ENCODE measurements around the gene WDR89. TPM values are rescaled to one million over a fixed set of nuclear protein-coding genes. Genes with fewer than 3 reads are reported as not detected.

The WDR89 gene
- total RNA-seq, 1 experiment from 2014 or later, result 19.7 TPM

GRCh38 chr14:63604626-63605025, 37.0 kb downstream of the WDR89 start:
- BruUV-seq (replicated peaks), result no TSS peak
- CTCF ChIA-PET, result no interaction called here

GRCh38 chr14:63603749-63604277, 37.9 kb downstream of the WDR89 start:
- intact Hi-C loops (cut with micrococcal nuclease; ENCODE audit: unreplicated experiment), result no loop called here
- H3K27ac Mint-ChIP-seq (ENCODE audit: unreplicated experiment), result no peak overlapping the region
- CTCF ChIA-PET, result no interaction called here
- H3K9me3 Mint-ChIP-seq (ENCODE audit: low read depth, unreplicated experiment), result no peaks in the 10 kb centered on the region
- no peak overlapping the region for H3K4me3 Mint-ChIP-seq (ENCODE audit: low read depth, unreplicated experiment)
- no peaks in the 10 kb centered on the region for H3K27me3 Mint-ChIP-seq (ENCODE audit: unreplicated experiment)
- BruUV-seq (replicated peaks), result no TSS peak
- H3K36me3 Mint-ChIP-seq (ENCODE audit: insufficient read depth, unreplicated experiment), result peaks cover 17% of the 10 kb centered on the region
- DNase-seq, result no peak
- H3K4me1 Mint-ChIP-seq (ENCODE audit: low read depth, unreplicated experiment), result no peaks in the 10 kb centered on the region
- TF ChIP-seq CTCF (IDR thresholded peaks at IDR 0.05; ENCODE audit: unreplicated experiment), result no peak

More at GRCh38 chr14:63604626-63605025, 37.0 kb downstream of the WDR89 start:
- no peak overlapping the region for H3K27ac Mint-ChIP-seq (ENCODE audit: unreplicated experiment)
- no peak overlapping the region for H3K4me3 Mint-ChIP-seq (ENCODE audit: low read depth, unreplicated experiment)
- no peak for TF ChIP-seq CTCF (IDR thresholded peaks at IDR 0.05; ENCODE audit: unreplicated experiment)
- no peaks in the 10 kb centered on the region for H3K4me1 Mint-ChIP-seq (ENCODE audit: low read depth, unreplicated experiment)
- intact Hi-C loops (cut with micrococcal nuclease; ENCODE audit: unreplicated experiment), result no loop called here
- H3K27me3 Mint-ChIP-seq (ENCODE audit: unreplicated experiment), result no peaks in the 10 kb centered on the region
- H3K36me3 Mint-ChIP-seq (ENCODE audit: insufficient read depth, unreplicated experiment), result peaks cover 19% of the 10 kb centered on the region
- no peaks in the 10 kb centered on the region for H3K9me3 Mint-ChIP-seq (ENCODE audit: low read depth, unreplicated experiment)
- DNase-seq, result no peak

- Mint-ChIP-seq H3K27ac (ENCODE audit: unreplicated experiment) (no peak overlapping the region), H3K9me3 (ENCODE audit: low read depth, unreplicated experiment) (peaks cover 11% of the 10 kb centered on the region), H3K4me3 (ENCODE audit: low read depth, unreplicated experiment) (no peak overlapping the region), H3K27me3 (ENCODE audit: unreplicated experiment) (no peaks in the 10 kb centered on the region), H3K4me1 (ENCODE audit: low read depth, unreplicated experiment) (no peaks in the 10 kb centered on the region), H3K36me3 (ENCODE audit: insufficient read depth, unreplicated experiment) (peaks cover 35% of the 10 kb centered on the region)
- CTCF ChIA-PET, result no interaction called here
- no TSS peak for BruUV-seq (replicated peaks)
- TF ChIP-seq CTCF (IDR thresholded peaks at IDR 0.05; ENCODE audit: unreplicated experiment), result no peak
- intact Hi-C loops (cut with micrococcal nuclease; ENCODE audit: unreplicated experiment), result no loop called here
- no peak for DNase-seq
Measured at GRCh38 chr14:63598807-63599206, 42.9 kb downstream of the WDR89 start.

GRCh38 chr14:63596998-63597658, 44.5 kb downstream of the WDR89 start:
- H3K27ac Mint-ChIP-seq (ENCODE audit: unreplicated experiment), result no peak overlapping the region
- no peaks in the 10 kb centered on the region for H3K27me3 Mint-ChIP-seq (ENCODE audit: unreplicated experiment)

More at GRCh38 chr14:63596998-63597658, 44.5 kb downstream of the WDR89 start:
- CTCF ChIA-PET, result no interaction called here
- Mint-ChIP-seq H3K36me3 (ENCODE audit: insufficient read depth, unreplicated experiment) (peaks cover 34% of the 10 kb centered on the region), H3K9me3 (ENCODE audit: low read depth, unreplicated experiment) (peaks cover 11% of the 10 kb centered on the region), H3K4me1 (ENCODE audit: low read depth, unreplicated experiment) (no peaks in the 10 kb centered on the region), H3K4me3 (ENCODE audit: low read depth, unreplicated experiment) (no peak overlapping the region)
- no peak for TF ChIP-seq CTCF (IDR thresholded peaks at IDR 0.05; ENCODE audit: unreplicated experiment)
- DNase-seq, result no peak
- no TSS peak for BruUV-seq (replicated peaks)
- intact Hi-C loops (cut with micrococcal nuclease; ENCODE audit: unreplicated experiment), result no loop called here
